ENCODE data around the gene RPS21.

RPS21 gene

DNA sequence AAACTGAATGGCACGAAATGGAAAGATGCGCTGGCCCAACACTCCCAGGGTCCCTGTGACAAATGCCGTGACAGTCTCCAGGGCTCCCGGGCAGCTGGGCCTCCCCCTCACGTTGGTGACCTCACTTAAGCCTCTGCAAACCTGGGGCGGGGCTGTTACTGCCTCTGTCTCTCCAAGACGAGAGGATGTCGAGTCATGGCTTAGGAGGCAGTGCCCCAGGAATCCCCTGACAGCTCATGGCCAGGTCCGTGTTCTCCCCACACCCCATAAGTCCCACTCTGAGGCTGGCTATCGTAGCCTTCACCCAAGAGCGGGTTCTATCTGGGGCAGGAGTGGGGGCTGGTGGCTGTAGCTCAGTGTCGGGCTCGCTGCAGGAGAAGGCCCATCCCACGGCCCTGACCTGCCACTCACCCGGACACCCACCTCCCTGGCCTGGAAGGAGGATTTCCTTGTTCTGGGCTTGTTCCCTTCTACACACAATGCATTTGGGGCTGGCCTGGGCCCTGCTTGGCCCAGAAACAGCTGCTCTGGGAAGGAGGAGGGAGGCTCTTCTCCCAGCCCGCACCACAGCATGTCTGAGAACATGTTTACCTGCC lies 5.6 kb upstream of the RPS21 start:
- Histone ChIP-seq H3K27me3 (ENCODE audit: control insufficient read depth in 2 of 2, insufficient read depth in 2 of 2, low read length in 2 of 2) (no peaks in the 10 kb centered on the region), H3K36me3 (ENCODE audit: control insufficient read depth in 2 of 2, insufficient read depth in 2 of 2, low read length in 2 of 2) (peaks cover 5 to 7% of the 10 kb centered on the region in 2 donors), H3K4me3 (ENCODE audit: low read length in 2 of 2) (no peak overlapping the region), H3K9ac (ENCODE audit: low read depth in 1 of 2, low read length in 2 of 2) (no peak overlapping the region), H3K9me3 (ENCODE audit: control insufficient read depth in 2 of 2, low read length in 2 of 2) (no peaks in the 10 kb centered on the region), H3K27ac (ENCODE audit: low read depth in 2 of 2, low read length in 2 of 2) (peak overlapping the region in 1 of 2 donors; percentile 9), H3K4me1 (ENCODE audit: control insufficient read depth in 2 of 2, insufficient read depth in 2 of 2, low read length in 2 of 2) (peaks cover 6 to 9% of the 10 kb centered on the region in 2 donors)

GRCh38 chr20:62381842-62382241 lies 5.1 kb upstream of the RPS21 start:
- no peak overlapping the region for H3K4me3 ChIP-seq (ENCODE audit: low read length in 2 of 2)
- no peaks in the 10 kb centered on the region for H3K27me3 ChIP-seq (ENCODE audit: control insufficient read depth in 2 of 2, insufficient read depth in 2 of 2, low read length in 2 of 2)
- H3K9ac ChIP-seq (ENCODE audit: low read depth in 1 of 2, low read length in 2 of 2) = no peak overlapping the region
- H3K4me1 ChIP-seq (ENCODE audit: control insufficient read depth in 2 of 2, insufficient read depth in 2 of 2, low read length in 2 of 2) = peaks cover 6 to 10% of the 10 kb centered on the region in 2 donors
- H3K9me3 ChIP-seq (ENCODE audit: control insufficient read depth in 2 of 2, low read length in 2 of 2) = no peaks in the 10 kb centered on the region
- peaks cover 5 to 7% of the 10 kb centered on the region in 2 donors for H3K36me3 ChIP-seq (ENCODE audit: control insufficient read depth in 2 of 2, insufficient read depth in 2 of 2, low read length in 2 of 2)
- H3K27ac ChIP-seq (ENCODE audit: low read depth in 2 of 2, low read length in 2 of 2) = no peak overlapping the region

GRCh38 chr20:62382306-62383198 lies 4.4 kb upstream of the RPS21 start:
- Histone ChIP-seq H3K9me3 (ENCODE audit: control insufficient read depth in 2 of 2, low read length in 2 of 2) (no peaks in the 10 kb centered on the region), H3K27ac (ENCODE audit: low read depth in 2 of 2, low read length in 2 of 2) (no peak overlapping the region), H3K4me1 (ENCODE audit: control insufficient read depth in 2 of 2, insufficient read depth in 2 of 2, low read length in 2 of 2) (peaks cover 9 to 12% of the 10 kb centered on the region in 2 donors), H3K9ac (ENCODE audit: low read depth in 1 of 2, low read length in 2 of 2) (no peak overlapping the region), H3K36me3 (ENCODE audit: control insufficient read depth in 2 of 2, insufficient read depth in 2 of 2, low read length in 2 of 2) (peaks cover 5 to 7% of the 10 kb centered on the region in 2 donors), H3K4me3 (ENCODE audit: low read length in 2 of 2) (no peak overlapping the region), H3K27me3 (ENCODE audit: control insufficient read depth in 2 of 2, insufficient read depth in 2 of 2, low read length in 2 of 2) (no peaks in the 10 kb centered on the region)

GRCh38 chr20:62387219-62387913 lies 463 bp downstream of the RPS21 start:
- H3K27ac ChIP-seq (ENCODE audit: low read depth in 2 of 2, low read length in 2 of 2) = peak overlapping the region; percentile 83 to 89
- peaks cover 16 to 25% of the 10 kb centered on the region in 2 donors for H3K4me1 ChIP-seq (ENCODE audit: control insufficient read depth in 2 of 2, insufficient read depth in 2 of 2, low read length in 2 of 2)
- H3K36me3 ChIP-seq (ENCODE audit: control insufficient read depth in 2 of 2, insufficient read depth in 2 of 2, low read length in 2 of 2) = peaks cover 13 to 24% of the 10 kb centered on the region in 2 donors
- peak overlapping the region; percentile 85 to 86 for H3K9ac ChIP-seq (ENCODE audit: low read depth in 1 of 2, low read length in 2 of 2)
- no peaks in the 10 kb centered on the region for H3K9me3 ChIP-seq (ENCODE audit: control insufficient read depth in 2 of 2, low read length in 2 of 2)
- H3K4me3 ChIP-seq (ENCODE audit: low read length in 2 of 2) = peak overlapping the region; percentile 95 to 97
- H3K27me3 ChIP-seq (ENCODE audit: control insufficient read depth in 2 of 2, insufficient read depth in 2 of 2, low read length in 2 of 2) = no peaks in the 10 kb centered on the region

- peak overlapping the region; percentile 95 to 97 for H3K4me3 ChIP-seq (ENCODE audit: low read length in 2 of 2)
- no peaks in the 10 kb centered on the region for H3K27me3 ChIP-seq (ENCODE audit: control insufficient read depth in 2 of 2, insufficient read depth in 2 of 2, low read length in 2 of 2)
- H3K9me3 ChIP-seq (ENCODE audit: control insufficient read depth in 2 of 2, low read length in 2 of 2) = no peaks in the 10 kb centered on the region
- peaks cover 13 to 30% of the 10 kb centered on the region in 2 donors for H3K36me3 ChIP-seq (ENCODE audit: control insufficient read depth in 2 of 2, insufficient read depth in 2 of 2, low read length in 2 of 2)
- H3K9ac ChIP-seq (ENCODE audit: low read depth in 1 of 2, low read length in 2 of 2) = peak overlapping the region; percentile 85 to 86
- peaks cover 16 to 25% of the 10 kb centered on the region in 2 donors for H3K4me1 ChIP-seq (ENCODE audit: control insufficient read depth in 2 of 2, insufficient read depth in 2 of 2, low read length in 2 of 2)
- peak overlapping the region in 1 of 2 donors; percentile 89 for H3K27ac ChIP-seq (ENCODE audit: low read depth in 2 of 2, low read length in 2 of 2)
Measured at GRCh38 chr20:62387933-62388635, 1.2 kb downstream of the RPS21 start.

GRCh38 chr20:62388839-62389600 lies 2.1 kb downstream of the RPS21 start:
- Histone ChIP-seq H3K27me3 (ENCODE audit: control insufficient read depth in 2 of 2, insufficient read depth in 2 of 2, low read length in 2 of 2) (no peaks in the 10 kb centered on the region), H3K9ac (ENCODE audit: low read depth in 1 of 2, low read length in 2 of 2) (no peak overlapping the region), H3K4me1 (ENCODE audit: control insufficient read depth in 2 of 2, insufficient read depth in 2 of 2, low read length in 2 of 2) (peaks cover 16 to 25% of the 10 kb centered on the region in 2 donors), H3K36me3 (ENCODE audit: control insufficient read depth in 2 of 2, insufficient read depth in 2 of 2, low read length in 2 of 2) (peaks cover 13 to 37% of the 10 kb centered on the region in 2 donors), H3K4me3 (ENCODE audit: low read length in 2 of 2) (no peak overlapping the region), H3K9me3 (ENCODE audit: control insufficient read depth in 2 of 2, low read length in 2 of 2) (no peaks in the 10 kb centered on the region), H3K27ac (ENCODE audit: low read depth in 2 of 2, low read length in 2 of 2) (no peak overlapping the region)

DNA sequence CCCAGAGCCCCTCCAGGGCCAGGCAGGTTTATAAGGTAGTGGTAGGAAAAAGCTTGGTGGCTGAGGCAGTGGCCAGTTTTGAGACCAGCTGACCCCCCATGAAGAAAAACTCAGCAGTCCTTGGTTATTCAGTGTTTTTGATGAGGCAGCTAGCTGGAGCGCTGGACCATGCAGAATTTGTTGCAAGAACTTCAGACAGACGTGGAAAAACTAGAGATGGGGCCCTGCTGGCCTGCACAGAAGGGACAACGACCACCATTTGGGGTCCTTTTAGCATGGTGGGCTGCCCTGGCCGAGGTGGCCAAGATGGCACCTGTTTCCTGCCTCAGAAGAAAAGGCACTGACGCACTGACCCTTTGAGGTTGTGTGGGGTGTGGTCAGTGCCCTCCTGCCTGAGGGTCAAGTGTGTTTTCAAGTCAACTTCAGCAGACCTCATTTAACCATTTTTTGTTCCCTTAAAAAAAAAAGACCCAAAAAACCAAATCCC lies 2.7 kb downstream of the RPS21 start:
- H3K4me3 ChIP-seq (ENCODE audit: low read length in 2 of 2) = no peak overlapping the region
- H3K36me3 ChIP-seq (ENCODE audit: control insufficient read depth in 2 of 2, insufficient read depth in 2 of 2, low read length in 2 of 2) = peaks cover 13 to 40% of the 10 kb centered on the region in 2 donors
- H3K9ac ChIP-seq (ENCODE audit: low read depth in 1 of 2, low read length in 2 of 2) = no peak overlapping the region
- no peak overlapping the region for H3K27ac ChIP-seq (ENCODE audit: low read depth in 2 of 2, low read length in 2 of 2)
- peaks cover 16 to 25% of the 10 kb centered on the region in 2 donors for H3K4me1 ChIP-seq (ENCODE audit: control insufficient read depth in 2 of 2, insufficient read depth in 2 of 2, low read length in 2 of 2)
- no peaks in the 10 kb centered on the region for H3K9me3 ChIP-seq (ENCODE audit: control insufficient read depth in 2 of 2, low read length in 2 of 2)
- H3K27me3 ChIP-seq (ENCODE audit: control insufficient read depth in 2 of 2, insufficient read depth in 2 of 2, low read length in 2 of 2) = no peaks in the 10 kb centered on the region

DNA sequence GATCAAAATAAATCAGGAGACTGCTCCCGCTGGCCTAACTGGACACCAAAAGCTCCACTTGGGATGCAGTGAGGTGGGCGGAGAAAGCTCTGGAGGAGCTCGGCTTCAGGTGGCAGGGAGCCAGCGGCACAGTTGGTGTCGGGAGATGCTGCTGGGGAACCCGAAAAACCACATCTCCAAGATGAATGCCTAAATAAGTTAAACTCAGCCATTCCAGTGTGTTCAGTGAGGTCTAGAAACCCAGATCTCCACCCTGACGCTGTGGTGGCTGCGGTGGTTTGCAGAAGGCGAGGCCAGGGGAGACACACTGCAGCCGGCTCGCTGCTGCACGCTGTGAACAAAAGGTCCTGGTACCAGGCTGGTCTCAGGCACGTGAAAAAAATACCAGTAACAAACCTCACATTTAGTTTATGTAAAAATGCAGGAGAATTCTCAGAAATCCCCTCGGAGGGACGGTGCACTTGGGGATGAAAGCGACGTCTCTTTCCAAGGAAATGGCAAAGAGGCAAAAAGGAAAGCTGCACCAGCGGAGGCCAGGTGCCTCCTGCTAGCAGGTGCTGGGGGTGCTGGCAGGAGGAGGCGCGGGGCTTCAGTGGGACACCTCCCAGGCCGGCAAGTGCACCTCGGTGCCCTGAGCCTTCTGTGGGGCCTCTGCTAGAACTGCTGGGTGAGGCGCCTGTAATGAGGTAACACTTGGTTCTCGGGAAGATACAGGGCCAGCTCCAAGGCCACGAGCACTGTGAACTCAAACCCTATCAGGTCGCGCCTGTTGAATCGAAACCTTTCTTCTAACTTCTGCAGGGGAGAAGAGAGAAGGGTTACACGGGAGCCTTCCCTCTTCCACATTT lies 3.6 kb downstream of the RPS21 start:
- peaks cover 12 to 24% of the 10 kb centered on the region in 2 donors for H3K4me1 ChIP-seq (ENCODE audit: control insufficient read depth in 2 of 2, insufficient read depth in 2 of 2, low read length in 2 of 2)
- no peaks in the 10 kb centered on the region for H3K27me3 ChIP-seq (ENCODE audit: control insufficient read depth in 2 of 2, insufficient read depth in 2 of 2, low read length in 2 of 2)
- H3K9ac ChIP-seq (ENCODE audit: low read depth in 1 of 2, low read length in 2 of 2) = no peak overlapping the region
- H3K4me3 ChIP-seq (ENCODE audit: low read length in 2 of 2) = no peak overlapping the region
- no peaks in the 10 kb centered on the region for H3K9me3 ChIP-seq (ENCODE audit: control insufficient read depth in 2 of 2, low read length in 2 of 2)
- H3K36me3 ChIP-seq (ENCODE audit: control insufficient read depth in 2 of 2, insufficient read depth in 2 of 2, low read length in 2 of 2) = peaks cover 13 to 40% of the 10 kb centered on the region in 2 donors
- no peak overlapping the region for H3K27ac ChIP-seq (ENCODE audit: low read depth in 2 of 2, low read length in 2 of 2)
